ENCODE data around the gene CMTM6. TPM values are rescaled to one million over a fixed set of nuclear protein-coding genes. Genes with fewer than 3 reads are reported as not detected.
"Not testable (repeated sequence)": the region's sequence is repeated elsewhere in the genome, so short reads cannot be mapped to it uniquely, and the experiment has no call there.

CMTM6 gene
- total RNA-seq, 1 donor from 2014 or later, result 33.7 TPM

- DNase-seq (ENCODE audit: low read depth, low spot score), result no peak
- Mint-ChIP-seq H3K4me3 (no peak overlapping the region), H3K27ac (ENCODE audit: unreplicated experiment) (no peak overlapping the region), H3K4me1 (peaks cover 5% of the 10 kb centered on the region), H3K27me3 (ENCODE audit: low read depth) (no peaks in the 10 kb centered on the region), H3K36me3 (ENCODE audit: low read depth) (peaks cover 25% of the 10 kb centered on the region), H3K9me3 (no peaks in the 10 kb centered on the region)
- no peak for TF ChIP-seq CTCF (conservative IDR thresholded peaks at IDR 0.05)
Observed at GRCh38 chr3:32525720-32526119, 23.1 kb upstream of the CMTM6 start.

- Mint-ChIP-seq H3K4me3 (no peak overlapping the region), H3K9me3 (no peaks in the 10 kb centered on the region), H3K27me3 (ENCODE audit: low read depth) (no peaks in the 10 kb centered on the region), H3K4me1 (peaks cover 5% of the 10 kb centered on the region), H3K36me3 (ENCODE audit: low read depth) (peaks cover 29% of the 10 kb centered on the region), H3K27ac (ENCODE audit: unreplicated experiment) (no peak overlapping the region)
- no peak for TF ChIP-seq CTCF (conservative IDR thresholded peaks at IDR 0.05)
- DNase-seq (ENCODE audit: low read depth, low spot score), result no peak
Observed at GRCh38 chr3:32522682-32523081, 20.0 kb upstream of the CMTM6 start.

- Mint-ChIP-seq H3K27ac (ENCODE audit: unreplicated experiment) (peak overlapping the region; percentile 75), H3K36me3 (ENCODE audit: low read depth) (peaks cover 19% of the 10 kb centered on the region)
- H3K27me3 Mint-ChIP-seq (ENCODE audit: low read depth); H3K4me1 Mint-ChIP-seq; H3K4me3 Mint-ChIP-seq; H3K9me3 Mint-ChIP-seq; DNase-seq (ENCODE audit: low read depth, low spot score): not testable (repeated sequence)
Observed at GRCh38 chr3:32518921-32519320, 16.3 kb upstream of the CMTM6 start.

GRCh38 chr3:32516751-32517150, 14.1 kb upstream of the CMTM6 start:
- not testable (repeated sequence) for H3K9me3 Mint-ChIP-seq; H3K36me3 Mint-ChIP-seq (ENCODE audit: low read depth); H3K4me3 Mint-ChIP-seq; DNase-seq (ENCODE audit: low read depth, low spot score); H3K27me3 Mint-ChIP-seq (ENCODE audit: low read depth); H3K4me1 Mint-ChIP-seq; H3K27ac Mint-ChIP-seq (ENCODE audit: unreplicated experiment)

- H3K9me3 Mint-ChIP-seq, result no peaks in the 10 kb centered on the region
- no peak for TF ChIP-seq CTCF (conservative IDR thresholded peaks at IDR 0.05)
- H3K4me1 Mint-ChIP-seq, result peaks cover 5% of the 10 kb centered on the region
- DNase-seq (ENCODE audit: low read depth, low spot score), result no peak
- no peaks in the 10 kb centered on the region for H3K36me3 Mint-ChIP-seq (ENCODE audit: low read depth)
- no peak overlapping the region for H3K4me3 Mint-ChIP-seq
- H3K27me3 Mint-ChIP-seq (ENCODE audit: low read depth), result no peaks in the 10 kb centered on the region
- H3K27ac Mint-ChIP-seq (ENCODE audit: unreplicated experiment), result no peak overlapping the region
Observed at GRCh38 chr3:32511005-32511404, 8.4 kb upstream of the CMTM6 start.

GRCh38 chr3:32510075-32510724, 7.5 kb upstream of the CMTM6 start:
- Mint-ChIP-seq H3K9me3 (no peaks in the 10 kb centered on the region), H3K36me3 (ENCODE audit: low read depth) (no peaks in the 10 kb centered on the region), H3K4me1 (peaks cover 5% of the 10 kb centered on the region), H3K4me3 (no peak overlapping the region), H3K27me3 (ENCODE audit: low read depth) (no peaks in the 10 kb centered on the region), H3K27ac (ENCODE audit: unreplicated experiment) (no peak overlapping the region)
- peak; percentile 83 for TF ChIP-seq CTCF (conservative IDR thresholded peaks at IDR 0.05)
- peak; percentile 58 for DNase-seq (ENCODE audit: low read depth, low spot score)
